ENCODE data around the gene PCK2.

PCK2 gene

GRCh38 chr14:24139272-24139934 lies 45.3 kb downstream of the PCK2 start:
- peak in 1 of 3 experiments; percentile 39 for DNase-seq

GRCh38 chr14:24141097-24141880 lies 47.2 kb downstream of the PCK2 start, which contains the start of gene EMC9:
TSS of gene EMC9 (minus strand) at chr14:24141591. CDS start at chr14:24141304, 287 bp downstream.
- peak; percentile 100 for DNase-seq

GRCh38 chr14:24143511-24143910 lies 49.4 kb downstream of the PCK2 start:
- DNase-seq: no peak

- DNase-seq: no peak
These were observed 50.3 kb downstream of the PCK2 start for GRCh38 chr14:24144451-24144850.

GRCh38 chr14:24145219-24145618 lies 51.1 kb downstream of the PCK2 start:
- DNase-seq: no peak

GRCh38 chr14:24145690-24146452 lies 51.8 kb downstream of the PCK2 start:
- DNase-seq: no peak

- peak; percentile 96 to 99 (median 97) for DNase-seq
These were observed 52.4 kb downstream of the PCK2 start, which contains the start of gene PSME2 for GRCh38 chr14:24146453-24146977. TSS of gene PSME2 (minus strand) at chr14:24146610. CDS start at chr14:24146581, 29 bp downstream.

GRCh38 chr14:24146978-24147760 lies 53.1 kb downstream of the PCK2 start, which contains the start of gene RNF31:
TSS of gene RNF31 (plus strand) at chr14:24147498. CDS start at chr14:24147699, 201 bp downstream.
- DNase-seq: peak; percentile 99

GRCh38 chr14:24147761-24148428 lies 53.8 kb downstream of the PCK2 start:
- peak in 1 of 3 experiments; percentile 48 for DNase-seq

GRCh38 chr14:24149302-24149969 lies 55.3 kb downstream of the PCK2 start:
- DNase-seq: no peak

- DNase-seq: no peak
These were observed 56.0 kb downstream of the PCK2 start for GRCh38 chr14:24150061-24150460.

- DNase-seq: no peak
These were observed 56.5 kb downstream of the PCK2 start for GRCh38 chr14:24150567-24150966.

GRCh38 chr14:24150993-24151392 lies 56.9 kb downstream of the PCK2 start:
- no peak for DNase-seq

- DNase-seq: no peak
These were observed 57.4 kb downstream of the PCK2 start for GRCh38 chr14:24151404-24152080.

All from NCI-H1417 (cell line).